ENCODE results near the gene CYP17A1.
"Not testable (repeated sequence)": the region's sequence is repeated elsewhere in the genome, so short reads cannot be mapped to it uniquely, and the experiment has no call there.

Gene CYP17A1

DNA sequence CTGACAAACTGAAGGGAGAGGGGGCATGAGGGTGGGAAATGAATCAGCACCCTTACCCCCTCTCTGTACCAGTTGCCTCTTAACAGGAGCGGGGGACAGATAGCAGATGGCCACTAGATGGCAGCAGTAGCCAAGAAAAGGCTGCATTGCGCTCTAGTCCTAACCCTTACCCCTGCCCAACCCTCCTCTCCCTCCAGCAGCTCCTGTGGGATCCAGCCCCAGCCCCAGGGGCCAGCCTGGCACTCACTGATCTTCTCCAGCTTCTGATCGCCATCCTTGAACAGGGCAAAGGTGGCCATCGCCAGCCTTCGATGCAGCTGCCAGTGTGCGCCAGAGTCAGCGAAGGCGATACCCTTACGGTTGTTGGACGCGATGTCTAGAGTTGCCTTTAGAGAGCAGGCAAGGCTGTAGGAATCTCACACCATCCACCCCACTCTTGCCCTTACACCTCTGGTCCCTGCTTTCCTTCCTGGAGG lies 2.2 kb downstream of the CYP17A1 start:
- DNase-seq (ENCODE audit: low read depth in 2 of 2): peak; percentile 46 to 48

- DNase-seq (ENCODE audit: low read depth in 2 of 2): no peak
These were observed 3.1 kb downstream of the CYP17A1 start for GRCh38 chr10:102834143-102834542.

- DNase-seq (ENCODE audit: low read depth in 2 of 2): no peak
These were observed 4.2 kb downstream of the CYP17A1 start for GRCh38 chr10:102832987-102833386.

DNA sequence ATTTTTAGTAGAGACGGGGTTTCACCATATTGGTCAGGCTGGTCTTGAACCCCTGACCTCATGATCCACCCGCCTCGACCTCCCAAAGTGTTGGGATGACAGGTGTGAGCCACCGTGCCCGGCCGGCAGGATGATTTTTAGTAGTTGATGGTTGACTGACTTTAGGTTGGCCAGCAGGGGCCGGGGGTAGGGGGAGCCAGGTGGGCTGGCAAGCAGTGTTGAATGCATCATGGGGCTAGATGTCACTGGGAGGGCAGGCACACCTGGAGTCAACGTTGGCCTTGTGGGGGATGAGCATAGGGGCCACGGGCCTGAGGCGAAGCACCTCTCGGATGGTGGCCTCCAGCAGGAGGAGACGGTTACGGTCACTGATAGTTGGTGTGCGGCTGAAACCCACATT lies 5.0 kb downstream of the CYP17A1 start:
- no peak for DNase-seq (ENCODE audit: low read depth in 2 of 2)

DNA sequence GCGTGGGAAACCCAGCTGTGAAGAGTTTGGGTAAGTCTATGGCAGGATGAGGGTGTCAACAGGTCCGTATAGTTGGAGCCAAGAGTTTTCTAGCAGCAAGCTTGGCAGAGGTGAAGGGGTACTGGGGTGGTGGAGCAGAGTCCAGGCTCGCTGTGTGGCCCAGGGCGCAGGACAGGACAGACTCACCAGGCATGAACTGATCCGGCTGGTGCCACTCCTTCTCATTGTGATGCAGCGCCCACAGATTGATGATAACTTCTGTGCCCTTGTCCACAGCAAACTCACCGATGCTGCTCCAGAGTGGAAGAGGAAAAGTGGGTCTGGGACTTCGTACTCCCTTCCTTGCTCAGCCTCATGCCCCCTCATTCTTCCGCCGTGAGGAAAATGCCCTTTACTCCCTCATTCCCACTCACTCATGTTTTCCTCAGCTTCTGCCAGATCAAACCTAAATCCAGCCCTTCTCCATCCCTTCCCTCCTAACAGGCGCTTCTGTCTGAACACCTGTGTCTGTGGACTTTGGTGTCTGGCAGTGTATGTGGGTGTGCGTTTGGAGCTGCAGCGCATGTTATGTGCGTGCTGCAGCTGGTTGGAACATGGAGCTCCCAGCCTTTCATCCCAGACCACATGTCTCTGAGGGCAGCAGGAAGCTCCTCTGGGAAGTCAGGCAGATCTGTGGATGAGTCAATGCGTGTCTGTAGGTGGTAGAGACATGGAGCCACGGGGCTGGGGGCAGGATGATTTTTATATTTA lies 5.7 kb downstream of the CYP17A1 start:
- no peak for DNase-seq (ENCODE audit: low read depth in 2 of 2)

- no peak for DNase-seq (ENCODE audit: low read depth in 2 of 2)
These were observed 9.6 kb downstream of the CYP17A1 start for GRCh38 chr10:102827597-102827975.

DNA sequence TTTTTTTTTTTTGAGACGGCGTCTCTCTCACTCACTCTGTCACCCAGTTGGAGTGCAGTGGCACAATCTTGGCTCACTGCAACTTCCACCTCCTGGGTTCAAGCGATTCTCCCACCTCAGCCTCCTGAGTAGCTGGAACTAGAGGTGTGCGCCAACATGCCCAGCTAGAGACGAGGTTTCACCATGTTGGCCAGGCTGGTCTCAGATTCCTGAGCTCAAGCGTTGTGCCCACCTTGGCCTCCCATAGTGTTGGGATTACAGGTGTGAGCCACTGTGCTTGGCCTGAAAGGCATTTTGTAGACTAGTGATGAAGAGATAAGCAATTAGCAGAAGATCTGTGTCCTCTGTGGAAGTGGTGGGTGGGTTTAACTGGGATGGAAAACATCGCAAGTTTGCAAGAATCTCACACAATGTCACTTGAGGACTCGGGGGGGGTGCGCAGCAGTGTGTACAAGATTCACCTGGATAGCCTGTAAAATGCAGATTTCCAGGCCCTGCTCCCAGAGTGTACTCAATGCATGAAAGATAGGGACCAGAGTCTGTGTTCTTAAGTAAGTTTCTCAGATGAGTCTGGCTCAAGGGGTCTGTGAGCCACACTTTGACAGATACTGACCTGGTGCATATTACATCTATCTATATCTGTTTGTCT lies 10.9 kb downstream of the CYP17A1 start:
- DNase-seq (ENCODE audit: low read depth in 2 of 2): no peak

- DNase-seq (ENCODE audit: low read depth in 2 of 2): no peak
These were observed 12.5 kb downstream of the CYP17A1 start for GRCh38 chr10:102824664-102825063.

GRCh38 chr10:102822222-102822621 lies 15.0 kb downstream of the CYP17A1 start:
- no peak for DNase-seq (ENCODE audit: low read depth in 2 of 2)

- DNase-seq (ENCODE audit: low read depth in 2 of 2): not testable (repeated sequence)
These were observed 17.2 kb downstream of the CYP17A1 start for GRCh38 chr10:102820008-102820407.

- DNase-seq (ENCODE audit: low read depth in 2 of 2): no peak
These were observed 18.2 kb downstream of the CYP17A1 start for GRCh38 chr10:102819054-102819453.

DNA sequence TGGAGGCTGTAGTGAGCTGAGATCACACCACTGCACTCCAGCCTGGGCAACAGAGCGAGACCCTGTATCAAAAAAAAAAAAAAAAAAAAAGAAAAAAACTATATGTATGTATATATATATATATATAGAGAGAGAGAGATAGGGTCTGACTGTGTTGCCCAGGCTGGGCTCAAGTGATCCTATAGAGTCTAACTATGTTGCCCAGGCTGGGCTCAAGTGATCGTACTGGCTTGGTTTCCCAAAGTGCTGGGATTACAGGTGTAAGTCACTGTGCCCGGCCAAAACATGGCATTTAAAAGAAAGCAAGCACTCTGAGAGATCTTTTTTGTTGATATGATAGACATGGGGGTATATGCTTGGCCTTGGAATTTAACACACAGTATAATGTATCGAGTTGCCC lies 20.0 kb downstream of the CYP17A1 start:
- DNase-seq (ENCODE audit: low read depth in 2 of 2): no peak

GRCh38 chr10:102815790-102816549 lies 21.2 kb downstream of the CYP17A1 start:
- DNase-seq (ENCODE audit: low read depth in 2 of 2): no peak

- no peak for DNase-seq (ENCODE audit: low read depth in 2 of 2)
These were observed 22.1 kb downstream of the CYP17A1 start for GRCh38 chr10:102814873-102815661.

GRCh38 chr10:102814453-102814871 lies 22.8 kb downstream of the CYP17A1 start:
- DNase-seq (ENCODE audit: low read depth in 2 of 2): no peak

DNA sequence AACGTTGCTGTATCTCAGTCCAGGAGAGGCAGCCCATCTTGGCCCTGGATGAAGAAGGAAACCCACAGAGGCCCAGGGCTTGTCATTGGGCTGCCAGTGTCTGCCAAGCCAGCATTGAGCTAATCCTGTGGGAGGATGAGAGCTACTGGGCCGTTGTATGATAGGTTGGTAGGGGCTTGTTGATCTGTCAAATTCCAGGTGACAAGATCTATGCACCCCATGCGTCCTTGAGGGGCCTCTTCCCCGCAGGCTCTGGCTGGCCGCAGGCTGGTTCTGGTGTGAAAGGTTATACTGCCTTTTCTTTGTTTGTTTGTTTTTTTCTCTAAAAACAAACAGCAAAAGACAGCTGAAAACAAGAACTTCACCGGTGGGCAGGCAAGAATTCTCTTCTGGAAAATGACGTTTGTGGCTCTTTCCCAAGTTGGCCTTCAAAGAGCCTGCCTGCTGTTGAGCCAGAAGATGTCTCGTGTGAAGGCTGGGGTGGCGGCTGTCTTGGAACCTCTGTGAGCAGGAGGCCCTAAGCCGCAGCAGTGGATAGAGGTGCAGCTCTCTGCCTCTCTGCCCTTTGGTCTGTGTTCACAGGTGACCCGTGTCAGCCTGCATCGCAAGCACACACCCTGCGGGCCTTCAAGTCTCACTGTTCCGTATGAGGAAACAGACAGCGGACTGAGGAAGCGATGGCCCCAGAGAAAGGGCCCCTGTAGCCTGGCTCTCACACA lies 23.3 kb downstream of the CYP17A1 start:
- no peak for DNase-seq (ENCODE audit: low read depth in 2 of 2)

GRCh38 chr10:102813017-102813541 lies 24.1 kb downstream of the CYP17A1 start:
- DNase-seq (ENCODE audit: low read depth in 2 of 2): no peak

GRCh38 chr10:102812231-102812876 lies 24.9 kb downstream of the CYP17A1 start:
- no peak for DNase-seq (ENCODE audit: low read depth in 2 of 2)

- no peak for DNase-seq (ENCODE audit: low read depth in 2 of 2)
These were observed 25.9 kb downstream of the CYP17A1 start for GRCh38 chr10:102811346-102811745.

- DNase-seq (ENCODE audit: low read depth in 2 of 2): no peak
These were observed 28.8 kb downstream of the CYP17A1 start for GRCh38 chr10:102808380-102808779.
